Measurements from ENCODE around the gene HNMT.
"Not testable (repeated sequence)": the region's sequence is repeated elsewhere in the genome, so short reads cannot be mapped to it uniquely, and the experiment has no call there.

Gene HNMT

DNA sequence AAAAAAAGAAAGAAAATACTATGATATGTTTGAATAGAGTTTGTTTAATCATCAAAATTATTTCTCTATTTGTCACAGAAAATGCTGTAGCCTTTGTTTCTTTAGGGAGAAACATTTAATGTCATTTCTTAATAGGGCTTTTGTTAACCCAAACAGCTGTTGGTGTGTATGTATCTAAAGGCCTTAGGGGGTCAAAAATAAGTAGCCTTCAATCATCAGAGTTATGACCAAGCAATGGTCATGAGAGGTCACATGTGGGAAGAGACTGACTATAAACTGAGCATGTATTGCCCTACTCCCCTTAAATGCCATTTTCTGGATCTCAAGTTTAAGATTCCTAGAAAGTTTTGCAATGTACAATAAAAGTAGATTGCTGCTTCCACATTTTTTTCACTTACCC is 22.7 kb downstream of the HNMT start:
- H3K9ac ChIP-seq (ENCODE audit: low read length) = no peak overlapping the region
- H3K79me2 ChIP-seq (ENCODE audit: insufficient read depth, low read length) = no peaks in the 10 kb centered on the region
- no peak overlapping the region for H3K4me2 ChIP-seq (ENCODE audit: low read depth, low read length, poor library complexity, severe bottlenecking)
- no peak overlapping the region for H3K4me3 ChIP-seq (ENCODE audit: insufficient read depth, low read length, poor library complexity, severe bottlenecking)
- H3K36me3 ChIP-seq (ENCODE audit: low read length) = no peaks in the 10 kb centered on the region
- no peaks in the 10 kb centered on the region for H4K20me1 ChIP-seq (ENCODE audit: low read depth, low read length)
- no peak for TF ChIP-seq EZH2phosphoT487 (conservative IDR thresholded peaks at IDR 0.05; ENCODE audit: low read length)
- no peaks in the 10 kb centered on the region for H3K9me2 ChIP-seq (replicated peaks; ENCODE audit: insufficient read depth, low read length)
- H2AFZ ChIP-seq (ENCODE audit: low read depth, low read length, severe bottlenecking) = no peak overlapping the region
- no peaks in the 10 kb centered on the region for H3F3A ChIP-seq (ENCODE audit: insufficient read depth)
- H3K27me3 ChIP-seq (ENCODE audit: low read length) = no peaks in the 10 kb centered on the region
- H3K27ac ChIP-seq (ENCODE audit: low read depth, low read length) = no peak overlapping the region
- no peaks in the 10 kb centered on the region for H3K9me3 ChIP-seq (ENCODE audit: insufficient read depth, low read length)

DNA sequence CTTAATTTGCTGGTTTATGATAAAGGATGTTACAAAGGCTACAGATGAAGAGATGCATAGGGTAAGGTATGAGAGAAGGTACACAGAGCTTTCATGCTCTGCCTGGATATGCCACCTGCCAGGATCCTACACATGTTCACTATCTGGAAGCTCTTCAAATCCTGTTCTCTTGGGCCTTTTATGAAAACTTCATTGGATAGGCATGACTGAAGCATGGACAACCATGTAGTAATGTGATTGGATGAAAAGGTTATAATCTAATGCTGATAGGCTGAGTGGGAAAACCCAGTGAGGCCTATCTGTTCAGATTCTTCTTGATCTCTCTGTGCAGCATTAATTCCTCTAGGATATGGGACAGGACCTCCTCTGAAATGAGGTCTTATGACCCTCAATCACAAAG is 26.8 kb downstream of the HNMT start:
- Histone ChIP-seq H3K27me3 (ENCODE audit: low read length) (no peaks in the 10 kb centered on the region), H3K4me2 (ENCODE audit: low read depth, low read length, poor library complexity, severe bottlenecking) (no peak overlapping the region), H3K9me2 (replicated peaks; ENCODE audit: insufficient read depth, low read length) (no peaks in the 10 kb centered on the region), H3K36me3 (ENCODE audit: low read length) (no peaks in the 10 kb centered on the region), H4K20me1 (ENCODE audit: low read depth, low read length) (no peaks in the 10 kb centered on the region), H2AFZ (ENCODE audit: low read depth, low read length, severe bottlenecking) (no peak overlapping the region), H3K9me3 (ENCODE audit: insufficient read depth, low read length) (no peaks in the 10 kb centered on the region), H3K9ac (ENCODE audit: low read length) (no peak overlapping the region), H3K4me3 (ENCODE audit: insufficient read depth, low read length, poor library complexity, severe bottlenecking) (no peak overlapping the region), H3F3A (ENCODE audit: insufficient read depth) (no peaks in the 10 kb centered on the region), H3K27ac (ENCODE audit: low read depth, low read length) (no peak overlapping the region), H3K79me2 (ENCODE audit: insufficient read depth, low read length) (no peaks in the 10 kb centered on the region)
- no peak for TF ChIP-seq CTCF (IDR thresholded peaks at IDR 0.05; ENCODE audit: insufficient read depth, low read length, poor library complexity, severe bottlenecking)
- TF ChIP-seq EZH2phosphoT487 (conservative IDR thresholded peaks at IDR 0.05; ENCODE audit: low read length) = no peak

GRCh38 chr2:137992039-137992646 is 27.9 kb downstream of the HNMT start:
- Histone ChIP-seq H4K20me1 (ENCODE audit: low read depth, low read length) (no peaks in the 10 kb centered on the region), H3K9me3 (ENCODE audit: insufficient read depth, low read length) (no peaks in the 10 kb centered on the region), H3F3A (ENCODE audit: insufficient read depth) (no peaks in the 10 kb centered on the region), H3K9ac (ENCODE audit: low read length) (no peak overlapping the region), H3K4me2 (ENCODE audit: low read depth, low read length, poor library complexity, severe bottlenecking) (no peak overlapping the region), H3K27ac (ENCODE audit: low read depth, low read length) (no peak overlapping the region), H3K27me3 (ENCODE audit: low read length) (no peaks in the 10 kb centered on the region), H2AFZ (ENCODE audit: low read depth, low read length, severe bottlenecking) (no peak overlapping the region), H3K4me3 (ENCODE audit: insufficient read depth, low read length, poor library complexity, severe bottlenecking) (no peak overlapping the region), H3K36me3 (ENCODE audit: low read length) (no peaks in the 10 kb centered on the region), H3K9me2 (replicated peaks; ENCODE audit: insufficient read depth, low read length) (no peaks in the 10 kb centered on the region), H3K79me2 (ENCODE audit: insufficient read depth, low read length) (no peaks in the 10 kb centered on the region)
- TF ChIP-seq CTCF (IDR thresholded peaks at IDR 0.05; ENCODE audit: insufficient read depth, low read length, poor library complexity, severe bottlenecking) (no peak), EZH2phosphoT487 (conservative IDR thresholded peaks at IDR 0.05; ENCODE audit: low read length) (no peak)

GRCh38 chr2:137993715-137994476 is 29.6 kb downstream of the HNMT start:
- H3K4me2 ChIP-seq (ENCODE audit: low read depth, low read length, poor library complexity, severe bottlenecking); H3K9ac ChIP-seq (ENCODE audit: low read length); H3K9me3 ChIP-seq (ENCODE audit: insufficient read depth, low read length); H4K20me1 ChIP-seq (ENCODE audit: low read depth, low read length); H2AFZ ChIP-seq (ENCODE audit: low read depth, low read length, severe bottlenecking); H3K9me2 ChIP-seq (replicated peaks; ENCODE audit: insufficient read depth, low read length); H3K36me3 ChIP-seq (ENCODE audit: low read length); H3K27me3 ChIP-seq (ENCODE audit: low read length); H3K79me2 ChIP-seq (ENCODE audit: insufficient read depth, low read length); H3K27ac ChIP-seq (ENCODE audit: low read depth, low read length); H3K4me3 ChIP-seq (ENCODE audit: insufficient read depth, low read length, poor library complexity, severe bottlenecking); H3F3A ChIP-seq (ENCODE audit: insufficient read depth): not testable (repeated sequence)

DNA sequence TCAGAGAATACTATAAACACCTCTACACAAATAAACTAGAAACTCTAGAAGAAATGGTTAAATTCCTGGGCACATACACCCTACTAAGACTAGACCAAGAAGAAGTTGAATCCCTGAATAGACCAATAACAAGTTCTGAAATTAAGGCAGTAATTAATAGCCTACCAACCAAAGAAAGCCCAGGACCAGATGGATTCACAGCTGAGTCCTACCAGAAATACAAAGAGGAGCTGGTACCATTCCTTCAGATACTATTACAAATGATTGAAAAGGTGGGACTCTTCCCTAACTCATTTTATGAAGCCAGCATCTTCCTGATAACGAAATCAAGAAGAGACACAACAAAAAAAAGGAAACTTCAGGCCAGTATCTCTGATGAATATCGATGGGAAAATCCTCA is 31.1 kb downstream of the HNMT start:
- not testable (repeated sequence) for H3K27ac ChIP-seq (ENCODE audit: low read depth, low read length); H3K9me2 ChIP-seq (replicated peaks; ENCODE audit: insufficient read depth, low read length); H3K9me3 ChIP-seq (ENCODE audit: insufficient read depth, low read length); H3K9ac ChIP-seq (ENCODE audit: low read length); H2AFZ ChIP-seq (ENCODE audit: low read depth, low read length, severe bottlenecking); H3K4me3 ChIP-seq (ENCODE audit: insufficient read depth, low read length, poor library complexity, severe bottlenecking); H3K79me2 ChIP-seq (ENCODE audit: insufficient read depth, low read length); H3K27me3 ChIP-seq (ENCODE audit: low read length); H3K4me2 ChIP-seq (ENCODE audit: low read depth, low read length, poor library complexity, severe bottlenecking); H3F3A ChIP-seq (ENCODE audit: insufficient read depth); H3K36me3 ChIP-seq (ENCODE audit: low read length); H4K20me1 ChIP-seq (ENCODE audit: low read depth, low read length)

DNA sequence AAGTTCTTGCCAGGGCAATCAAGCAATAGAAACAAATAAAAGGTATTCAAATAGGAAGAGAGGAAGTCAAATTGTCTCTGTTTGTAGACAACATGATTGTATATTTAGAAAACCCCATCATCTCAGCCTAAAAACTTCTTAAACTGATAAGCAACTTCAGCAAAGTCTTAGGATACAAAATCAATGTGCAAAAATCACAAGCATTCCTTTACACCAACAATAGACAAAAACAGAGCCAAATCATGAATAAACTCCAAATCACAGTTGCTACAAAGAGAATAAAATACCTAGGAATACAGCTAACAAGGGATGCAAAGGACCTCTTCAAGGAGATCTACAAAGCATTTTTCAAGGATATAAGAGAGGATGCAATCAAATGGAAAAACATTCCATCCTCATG is 31.9 kb downstream of the HNMT start:
- H3K9me3 ChIP-seq (ENCODE audit: insufficient read depth, low read length); H3K9ac ChIP-seq (ENCODE audit: low read length); H3K27me3 ChIP-seq (ENCODE audit: low read length); H3K79me2 ChIP-seq (ENCODE audit: insufficient read depth, low read length); H2AFZ ChIP-seq (ENCODE audit: low read depth, low read length, severe bottlenecking); H3F3A ChIP-seq (ENCODE audit: insufficient read depth); H4K20me1 ChIP-seq (ENCODE audit: low read depth, low read length); H3K27ac ChIP-seq (ENCODE audit: low read depth, low read length); H3K9me2 ChIP-seq (replicated peaks; ENCODE audit: insufficient read depth, low read length); H3K4me3 ChIP-seq (ENCODE audit: insufficient read depth, low read length, poor library complexity, severe bottlenecking); H3K4me2 ChIP-seq (ENCODE audit: low read depth, low read length, poor library complexity, severe bottlenecking); H3K36me3 ChIP-seq (ENCODE audit: low read length): not testable (repeated sequence)
